Choroid plexus epithelial cell (primary cell): ENCODE measurements around the gene C1orf21.

Source experiments
- DNase-seq: peaks from one replicate; pipeline ENCODE4 v3.0.0-alpha.2; 2010; ENCODE audit warnings: low read depth
- H3K4me3 ChIP-seq: 2 replicates; pipeline ENCODE4 v1.5.1; 2011; ENCODE audit warnings: low read depth, mild to moderate bottlenecking, control low read depth, low read length, moderate library complexity
- TF ChIP-seq, protein P1 (sequence below): conservative IDR thresholded peaks from 2 replicates; pipeline ENCODE4 v1.5.1; 2011; ENCODE audit warnings: low read depth, mild to moderate bottlenecking, control low read depth, inconsistent platforms, low read length, moderate library complexity

Gene C1orf21

DNA sequence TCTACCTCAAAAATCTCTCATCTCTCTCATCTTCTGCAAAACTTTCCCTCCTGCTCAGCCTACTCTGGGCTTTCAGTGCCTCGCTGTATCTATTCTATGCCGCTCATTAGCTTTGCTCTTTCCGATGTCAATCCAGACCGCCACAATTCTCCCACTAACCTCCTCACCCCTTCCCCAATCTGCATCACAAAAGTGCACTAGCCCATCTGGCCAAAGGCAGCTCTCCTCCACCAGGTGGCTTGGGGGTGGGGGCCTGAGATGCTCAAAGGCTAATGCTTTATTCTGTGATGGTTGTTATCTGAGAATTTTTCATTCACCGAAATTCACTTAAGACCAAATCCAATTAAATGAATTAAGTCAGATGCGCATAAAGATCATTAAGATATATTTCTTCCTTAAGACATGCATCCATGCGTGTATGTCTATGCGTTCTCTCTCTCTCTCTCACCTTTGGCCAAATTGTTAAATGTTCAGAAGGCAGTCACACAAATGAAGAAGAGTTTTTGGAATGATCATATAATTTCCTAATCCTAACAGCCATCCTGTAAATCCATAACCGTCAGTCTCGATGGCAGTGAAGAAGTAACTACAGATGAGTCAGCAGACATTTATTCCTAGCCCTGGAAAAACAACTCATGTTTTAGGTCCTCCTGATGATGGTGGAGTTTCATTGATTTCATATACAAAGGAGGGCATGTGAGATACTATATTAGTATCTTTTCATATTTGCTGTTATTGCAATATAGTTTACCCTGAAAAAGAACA lies 111.3 kb downstream of the C1orf21 start:
- TF ChIP-seq, protein P1, sequence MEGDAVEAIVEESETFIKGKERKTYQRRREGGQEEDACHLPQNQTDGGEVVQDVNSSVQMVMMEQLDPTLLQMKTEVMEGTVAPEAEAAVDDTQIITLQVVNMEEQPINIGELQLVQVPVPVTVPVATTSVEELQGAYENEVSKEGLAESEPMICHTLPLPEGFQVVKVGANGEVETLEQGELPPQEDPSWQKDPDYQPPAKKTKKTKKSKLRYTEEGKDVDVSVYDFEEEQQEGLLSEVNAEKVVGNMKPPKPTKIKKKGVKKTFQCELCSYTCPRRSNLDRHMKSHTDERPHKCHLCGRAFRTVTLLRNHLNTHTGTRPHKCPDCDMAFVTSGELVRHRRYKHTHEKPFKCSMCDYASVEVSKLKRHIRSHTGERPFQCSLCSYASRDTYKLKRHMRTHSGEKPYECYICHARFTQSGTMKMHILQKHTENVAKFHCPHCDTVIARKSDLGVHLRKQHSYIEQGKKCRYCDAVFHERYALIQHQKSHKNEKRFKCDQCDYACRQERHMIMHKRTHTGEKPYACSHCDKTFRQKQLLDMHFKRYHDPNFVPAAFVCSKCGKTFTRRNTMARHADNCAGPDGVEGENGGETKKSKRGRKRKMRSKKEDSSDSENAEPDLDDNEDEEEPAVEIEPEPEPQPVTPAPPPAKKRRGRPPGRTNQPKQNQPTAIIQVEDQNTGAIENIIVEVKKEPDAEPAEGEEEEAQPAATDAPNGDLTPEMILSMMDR = no peak
- DNase-seq = no peak
- no peak overlapping the region for H3K4me3 ChIP-seq

DNA sequence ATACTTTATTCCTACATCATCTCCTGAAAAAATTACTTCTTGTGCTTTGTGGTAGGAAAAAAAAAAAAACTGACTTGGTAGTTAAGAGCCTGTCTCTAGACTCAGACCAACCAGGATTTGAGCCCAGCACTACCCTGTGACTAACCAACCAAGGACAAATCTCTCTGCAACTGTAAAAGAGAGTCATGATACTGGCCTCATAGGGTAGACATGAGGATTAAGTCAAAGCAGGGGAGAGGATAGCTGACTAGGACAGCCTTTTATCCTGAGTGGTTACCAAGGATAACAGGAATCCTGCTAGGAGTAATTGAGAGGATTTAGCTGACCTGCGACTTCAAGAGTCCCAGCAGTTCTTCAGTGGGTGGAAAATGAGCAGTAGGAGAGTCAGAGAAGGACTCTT lies 112.8 kb downstream of the C1orf21 start:
- no peak for DNase-seq
- TF ChIP-seq, protein P1 = no peak
- no peak overlapping the region for H3K4me3 ChIP-seq

- H3K4me3 ChIP-seq = no peak overlapping the region
- TF ChIP-seq, protein P1 = no peak
- DNase-seq = no peak
Measured at GRCh38 chr1:184502161-184502560, 115.3 kb downstream of the C1orf21 start.

- TF ChIP-seq, protein P1 = no peak
- no peak overlapping the region for H3K4me3 ChIP-seq
- no peak for DNase-seq
Measured at GRCh38 chr1:184503221-184503749, 116.5 kb downstream of the C1orf21 start.

DNA sequence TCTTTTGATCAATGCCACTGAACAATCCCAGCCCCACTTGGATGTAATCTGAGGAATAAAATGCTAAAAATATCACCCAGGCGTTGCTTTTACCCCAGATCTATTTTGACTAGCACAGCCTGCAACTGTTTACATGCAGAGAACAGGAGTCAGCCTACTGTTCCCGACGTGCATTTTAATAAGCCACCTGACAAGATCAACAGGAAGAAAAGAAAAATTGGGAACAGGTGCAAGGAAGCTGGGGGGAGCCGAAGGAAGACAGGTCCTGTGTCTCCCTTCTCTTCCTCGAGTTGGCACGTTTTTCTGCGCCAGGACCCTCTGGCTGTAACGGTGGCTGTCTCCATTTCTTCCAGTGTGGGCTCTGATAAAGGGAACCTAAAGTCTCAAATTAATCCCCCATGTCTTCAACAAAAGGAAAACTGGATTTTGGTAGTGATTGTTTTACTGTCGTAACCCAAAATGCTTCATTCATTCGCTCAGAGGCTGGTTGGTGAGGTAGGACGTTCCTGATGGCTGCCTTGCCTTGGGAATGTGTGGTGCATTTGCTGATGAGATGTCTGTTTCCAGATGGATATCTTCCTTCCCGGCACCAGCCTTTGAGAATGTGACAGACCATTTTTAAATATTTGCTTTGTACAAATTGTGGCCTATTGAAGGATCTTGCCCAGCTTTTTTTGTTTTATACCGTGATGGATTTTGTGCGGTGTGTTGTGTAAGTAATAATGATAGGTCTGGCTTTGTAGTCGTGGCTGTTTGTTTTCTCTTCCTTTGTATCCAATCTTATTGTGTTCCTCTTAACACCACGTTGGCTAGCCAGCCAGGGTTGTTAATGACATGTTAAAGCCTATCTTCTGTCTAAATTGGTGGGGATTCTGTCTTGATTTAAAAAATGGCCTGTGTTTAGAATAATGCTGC lies 117.5 kb downstream of the C1orf21 start:
- DNase-seq = no peak
- TF ChIP-seq, protein P1 = no peak
- no peak overlapping the region for H3K4me3 ChIP-seq

DNA sequence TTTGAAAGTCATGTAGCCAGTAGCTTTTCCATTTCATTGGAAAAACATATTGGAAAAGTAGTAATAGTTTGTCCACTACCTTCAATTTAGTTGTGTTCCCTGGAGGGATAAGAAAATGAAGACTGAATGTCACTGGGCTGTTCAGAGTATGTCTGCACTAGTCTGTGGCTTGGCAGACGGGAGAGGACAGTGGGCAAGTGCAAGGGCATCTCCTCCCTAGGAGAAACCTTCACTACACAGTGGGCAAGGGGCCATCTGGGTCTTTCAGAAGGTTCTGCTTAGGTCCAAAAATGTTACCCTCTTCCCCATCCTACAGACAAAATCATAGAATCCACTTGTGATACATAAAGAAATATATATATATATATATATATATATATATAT lies 118.1 kb downstream of the C1orf21 start:
- no peak for DNase-seq
- TF ChIP-seq, protein P1 = no peak

More for the DNA sequence above, 118.1 kb downstream of the C1orf21 start:
- no peak overlapping the region for H3K4me3 ChIP-seq
